Esophagus squamous epithelium (tissue), 5 donors: ENCODE data around the gene ITGA5. TPM values are rescaled to one million over a fixed set of nuclear protein-coding genes. Genes with fewer than 3 reads are reported as not detected.
A peak's percentile ranks its signal among the peaks of the same experiment; 100 is the strongest.

Source experiments
- DNase-seq: peaks from one replicate; lab custom pipeline; 2025; lab: John Stamatoyannopoulos, UW
- H3K27ac ChIP-seq, 4 donors: fragments of 200-600 bp; sonication (generic); one replicate each; pipeline ENCODE4 v1.5.1; 2016 to 2019; ENCODE audit warnings: mild to moderate bottlenecking in 1 of 4
- H3K27me3 ChIP-seq, 4 donors: fragments of 200-600 bp; sonication (generic); 1 replicate in 3 of 4; 2 replicates in 1 of 4; pipeline versions ENCODE4 v1.5.1 to v1.6.0; 2017 to 2021; ENCODE audit warnings: antibody characterized with exemption in 1 of 4
- H3K36me3 ChIP-seq, 3 donors: fragments of 200-600 bp; sonication (generic); one replicate each; pipeline ENCODE4 v1.5.1; 2016 to 2019
- H3K4me1 ChIP-seq, 3 donors: fragments of 200-600 bp; sonication (generic); one replicate each; pipeline ENCODE4 v1.5.1; 2017 to 2019
- H3K4me3 ChIP-seq, 4 donors: fragments of 200-600 bp; sonication (generic); 1 replicate in 3 of 4; 2 replicates in 1 of 4; pipeline ENCODE4 v1.5.1; 2016 to 2019; ENCODE audit warnings: mild to moderate bottlenecking in 2 of 4, moderate library complexity in 1 of 4
- H3K9me3 ChIP-seq, 3 donors: fragments of 200-600 bp; sonication (generic); one replicate each; pipeline ENCODE4 v1.5.1; 2016 to 2019
- POLR2A ChIP-seq, 4 donors: fragments of 450-650 bp; IDR thresholded peaks; one replicate each; pipeline ENCODE4 v1.6.1; 2017; ENCODE audit warnings: antibody characterized with exemption in 4 of 4, mild to moderate bottlenecking in 4 of 4, moderate library complexity in 3 of 4
- WGBS, 2 donors: methylation state at CpG; one replicate each; pipeline ENCODE4 v1.1.5; 2018; 5-methylcytosine and 5-hydroxymethylcytosine counted together
- intact Hi-C: fragments of 100-400 bp; cut with DNase I; formaldehyde crosslinking; loops from one replicate; pipeline ENCODE4 v1.15.0; 2022
- total RNA-seq, 4 donors: library from RNA; depleted of rRNA; stranded (reverse); fragments of >200 nt; gene quantifications; one replicate each; pipeline ENCODE4 v1.1.0, GENCODE V29; 2016
- TF ChIP-seq, protein P1 (sequence below), 6 experiments: fragments of 450-650 bp in 4 of 6; fragments of 200-600 bp in 2 of 6; sonication (generic) in 2 of 6; IDR thresholded peaks; one replicate each; pipeline ENCODE4 v1.5.1; 2016 to 2019; ENCODE audit warnings: antibody characterized with exemption in 6 of 6, mild to moderate bottlenecking in 4 of 6, moderate library complexity in 4 of 6
- donor health status: DM: yes; HTN: yes; CAD: no.

The ITGA5 gene
- total RNA-seq, 4 donors from 2014 or later: 7.5 to 112 (median 37.3) TPM

GRCh38 chr12:54417712-54418440, 1.2 kb downstream of the ITGA5 start:
- peaks cover 12 to 98% (median 31%) of the 10 kb centered on the region in 3 donors for H3K4me1 ChIP-seq
- DNase-seq: no peak
- H3K27ac ChIP-seq: peak overlapping the region; percentile 85 to 96 (median 94)
- peaks cover 0 to 49% (median 0%) of the 10 kb centered on the region in 4 donors for H3K27me3 ChIP-seq
- intact Hi-C loops: no loop called here
- no peaks in the 10 kb centered on the region for H3K9me3 ChIP-seq
- no peak for TF ChIP-seq POLR2A (IDR thresholded peaks at IDR 0.05)
- TF ChIP-seq, protein P1, sequence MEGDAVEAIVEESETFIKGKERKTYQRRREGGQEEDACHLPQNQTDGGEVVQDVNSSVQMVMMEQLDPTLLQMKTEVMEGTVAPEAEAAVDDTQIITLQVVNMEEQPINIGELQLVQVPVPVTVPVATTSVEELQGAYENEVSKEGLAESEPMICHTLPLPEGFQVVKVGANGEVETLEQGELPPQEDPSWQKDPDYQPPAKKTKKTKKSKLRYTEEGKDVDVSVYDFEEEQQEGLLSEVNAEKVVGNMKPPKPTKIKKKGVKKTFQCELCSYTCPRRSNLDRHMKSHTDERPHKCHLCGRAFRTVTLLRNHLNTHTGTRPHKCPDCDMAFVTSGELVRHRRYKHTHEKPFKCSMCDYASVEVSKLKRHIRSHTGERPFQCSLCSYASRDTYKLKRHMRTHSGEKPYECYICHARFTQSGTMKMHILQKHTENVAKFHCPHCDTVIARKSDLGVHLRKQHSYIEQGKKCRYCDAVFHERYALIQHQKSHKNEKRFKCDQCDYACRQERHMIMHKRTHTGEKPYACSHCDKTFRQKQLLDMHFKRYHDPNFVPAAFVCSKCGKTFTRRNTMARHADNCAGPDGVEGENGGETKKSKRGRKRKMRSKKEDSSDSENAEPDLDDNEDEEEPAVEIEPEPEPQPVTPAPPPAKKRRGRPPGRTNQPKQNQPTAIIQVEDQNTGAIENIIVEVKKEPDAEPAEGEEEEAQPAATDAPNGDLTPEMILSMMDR (IDR thresholded peaks at IDR 0.05): no peak
- 23 to 41% methylated on average over 12 to 15 of the region's 25 CpGs for WGBS, 2 donors
- peak overlapping the region; percentile 57 to 95 (median 76) for H3K4me3 ChIP-seq
- no peaks in the 10 kb centered on the region for H3K36me3 ChIP-seq

- DNase-seq: no peak
- Histone ChIP-seq H3K4me3 (peak overlapping the region; percentile 57 to 95 (median 76)), H3K27ac (peak overlapping the region; percentile 85 to 96 (median 94)), H3K36me3 (peaks cover 0 to 6% (median 0%) of the 10 kb centered on the region in 3 donors), H3K9me3 (no peaks in the 10 kb centered on the region), H3K27me3 (peaks cover 0 to 41% (median 0%) of the 10 kb centered on the region in 4 donors), H3K4me1 (peaks cover 18 to 98% (median 30%) of the 10 kb centered on the region in 3 donors)
- intact Hi-C loops: no loop called here
- TF ChIP-seq POLR2A (IDR thresholded peaks at IDR 0.05): no peak
- TF ChIP-seq, protein P1 (IDR thresholded peaks at IDR 0.05): no peak
- 38 to 49% methylated on average over 4 to 5 of the region's 5 CpGs for WGBS, 2 donors
Measured at GRCh38 chr12:54416687-54417603, 2.1 kb downstream of the ITGA5 start.

GRCh38 chr12:54415221-54415929, 3.7 kb downstream of the ITGA5 start:
- no peak for DNase-seq
- no peaks in the 10 kb centered on the region for H3K9me3 ChIP-seq
- peak overlapping the region; percentile 5 to 95 (median 76) for H3K4me3 ChIP-seq
- 31 to 32% methylated on average over 3 to 4 of the region's 4 CpGs for WGBS, 2 donors
- peaks cover 23 to 98% (median 40%) of the 10 kb centered on the region in 3 donors for H3K4me1 ChIP-seq
- peak overlapping the region in 3 of 4 donors; percentile 78 to 95 (median 92) for H3K27ac ChIP-seq
- intact Hi-C loops: no loop called here
- peaks cover 0 to 25% (median 0%) of the 10 kb centered on the region in 4 donors for H3K27me3 ChIP-seq
- TF ChIP-seq, protein P1 (IDR thresholded peaks at IDR 0.05): no peak
- TF ChIP-seq POLR2A (IDR thresholded peaks at IDR 0.05): no peak
- H3K36me3 ChIP-seq: peaks cover 0 to 18% (median 0%) of the 10 kb centered on the region in 3 donors

DNA sequence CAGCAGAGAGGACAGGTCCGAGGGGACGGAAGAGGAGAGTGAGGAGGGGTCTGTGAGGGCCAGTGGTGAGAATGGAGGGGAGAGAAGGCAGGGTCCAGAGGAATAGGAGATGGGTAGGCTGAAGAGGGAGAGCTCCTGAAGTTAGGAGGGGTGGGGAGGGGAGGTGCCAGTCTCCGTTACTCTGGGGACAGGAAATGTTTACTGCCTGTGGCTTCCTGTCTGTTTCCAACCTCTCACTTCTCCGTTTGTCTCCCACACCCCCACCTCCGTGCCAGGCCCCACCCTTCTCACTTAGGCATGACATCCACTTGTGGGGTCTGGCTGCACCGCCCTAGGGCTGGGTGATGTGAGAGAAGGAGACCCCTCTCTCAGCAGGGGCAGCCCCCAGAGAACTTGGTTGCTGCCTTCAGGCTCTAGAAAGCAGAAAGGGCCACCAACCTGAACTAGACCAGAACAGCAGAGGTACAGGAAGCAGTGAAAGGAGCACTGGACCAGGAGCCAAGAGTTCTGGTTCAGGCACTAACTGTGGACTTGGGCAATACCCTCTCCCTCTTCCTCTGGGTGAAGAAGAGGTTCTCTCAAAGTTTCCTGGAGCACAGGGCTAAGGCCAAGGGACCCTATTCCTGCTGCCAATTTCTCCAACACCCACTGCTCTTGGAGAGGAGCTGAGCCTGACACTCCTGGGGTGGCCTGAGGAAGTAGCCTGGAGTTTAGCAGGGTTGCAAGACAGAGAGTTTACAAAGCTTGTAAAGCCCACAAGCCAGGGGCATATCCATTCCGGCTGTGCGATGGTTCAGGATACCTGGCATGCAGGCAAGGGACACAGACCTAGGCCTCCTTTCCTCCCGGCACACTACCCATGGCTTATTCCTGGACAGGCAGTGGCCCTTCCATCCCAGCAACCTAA, 5.5 kb downstream of the ITGA5 start:
- Histone ChIP-seq H3K27me3 (peaks cover 0 to 7% (median 0%) of the 10 kb centered on the region in 4 donors), H3K27ac (peak overlapping the region; percentile 66 to 95 (median 90)), H3K36me3 (peaks cover 0 to 36% (median 11%) of the 10 kb centered on the region in 3 donors), H3K4me3 (peak overlapping the region; percentile 8 to 95 (median 76)), H3K4me1 (peaks cover 23 to 96% (median 40%) of the 10 kb centered on the region in 3 donors), H3K9me3 (no peaks in the 10 kb centered on the region)
- no peak for DNase-seq
- intact Hi-C loops: no loop called here
- WGBS, 2 donors: 48 to 49% methylated on average over 6 to 9 of the region's 9 CpGs
- TF ChIP-seq POLR2A (IDR thresholded peaks at IDR 0.05): no peak
- TF ChIP-seq, protein P1 (IDR thresholded peaks at IDR 0.05): no peak
